SK-N-MC (cell line): ENCODE data around the gene NLRC3.

ENCODE experiments used
- DNase-seq: peaks from one replicate; pipeline ENCODE4 v3.0.0-alpha.2; 2011; ENCODE audit warnings: low read depth, low spot score
- H3K27ac ChIP-seq: fragments of 200-600 bp; sonication (generic); 2 replicates; pipeline ENCODE4 v1.5.1; 2016; ENCODE audit warnings: mixed run types
- H3K36me3 ChIP-seq: fragments of 200-600 bp; sonication (generic); 2 replicates; pipeline ENCODE4 v1.6.1; 2017; ENCODE audit warnings: antibody characterized with exemption, low read length, mixed read lengths; ENCODE audit not compliant: insufficient read depth
- H3K4me3 ChIP-seq: fragments of 200-600 bp; sonication (generic); 2 replicates; pipeline ENCODE4 v1.5.1; 2016
- H3K9ac ChIP-seq: fragments of 200-600 bp; sonication (generic); 2 replicates; pipeline ENCODE4 v1.8.0; 2017; ENCODE audit warnings: mixed run types, mixed read lengths; ENCODE audit not compliant: insufficient read length
- H3K9me3 ChIP-seq: fragments of 200-600 bp; sonication (generic); 2 replicates; pipeline ENCODE4 v1.6.1; 2017; ENCODE audit warnings: low read depth, mild to moderate bottlenecking, antibody characterized with exemption, low read length, moderate library complexity, mixed read lengths
- EZH2 ChIP-seq: fragments of 200-600 bp; sonication (generic); IDR thresholded peaks from one replicate; pipeline ENCODE4 v1.6.1; 2017; ENCODE audit warnings: antibody characterized with exemption
- FOXP2 ChIP-seq: optimal IDR thresholded peaks from 2 replicates; pipeline ENCODE3; 2011; ENCODE audit warnings: mild to moderate bottlenecking, moderate library complexity; ENCODE audit not compliant: insufficient read depth; ENCODE audit errors: extremely low read length, control extremely low read depth
- POLR2AphosphoS5 ChIP-seq: IDR thresholded peaks from 2 replicates; pipeline ENCODE4 v1.6.1; 2012; ENCODE audit warnings: mild to moderate bottlenecking, low read depth, low read length, borderline replicate concordance

Gene NLRC3

GRCh38 chr16:3564130-3564888 lies 12.9 kb downstream of the NLRC3 start:
- no peak for TF ChIP-seq POLR2AphosphoS5
- no peak for TF ChIP-seq EZH2
- TF ChIP-seq FOXP2, result no peak
- Histone ChIP-seq H3K36me3 (no peaks in the 10 kb centered on the region), H3K9me3 (no peaks in the 10 kb centered on the region), H3K4me3 (no peak overlapping the region), H3K9ac (no peak overlapping the region), H3K27ac (no peak overlapping the region)
- DNase-seq, result no peak

GRCh38 chr16:3562914-3563480 lies 14.2 kb downstream of the NLRC3 start:
- H3K4me3 ChIP-seq, result no peak overlapping the region
- H3K36me3 ChIP-seq, result no peaks in the 10 kb centered on the region
- H3K9me3 ChIP-seq, result no peaks in the 10 kb centered on the region
- H3K9ac ChIP-seq, result no peak overlapping the region
- TF ChIP-seq FOXP2 (no peak), POLR2AphosphoS5 (no peak), EZH2 (no peak)
- no peak overlapping the region for H3K27ac ChIP-seq
- no peak for DNase-seq

GRCh38 chr16:3561626-3562025 lies 15.6 kb downstream of the NLRC3 start:
- Histone ChIP-seq H3K9ac (no peak overlapping the region), H3K9me3 (no peaks in the 10 kb centered on the region), H3K4me3 (no peak overlapping the region), H3K27ac (no peak overlapping the region), H3K36me3 (no peaks in the 10 kb centered on the region)
- no peak for DNase-seq
- TF ChIP-seq POLR2AphosphoS5 (no peak), FOXP2 (no peak), EZH2 (no peak)

GRCh38 chr16:3554351-3554928 lies 22.8 kb downstream of the NLRC3 start:
- no peak for TF ChIP-seq POLR2AphosphoS5
- TF ChIP-seq FOXP2, result no peak
- TF ChIP-seq EZH2, result no peak
- H3K4me3 ChIP-seq, result no peak overlapping the region
- no peaks in the 10 kb centered on the region for H3K9me3 ChIP-seq
- no peaks in the 10 kb centered on the region for H3K36me3 ChIP-seq
- DNase-seq, result no peak
- H3K9ac ChIP-seq, result no peak overlapping the region
- no peak overlapping the region for H3K27ac ChIP-seq

- no peaks in the 10 kb centered on the region for H3K9me3 ChIP-seq
- no peak overlapping the region; the same call in 1 of the 2 replicates for H3K4me3 ChIP-seq
- H3K9ac ChIP-seq, result peak overlapping the region; percentile 37
- no peaks in the 10 kb centered on the region for H3K36me3 ChIP-seq
- TF ChIP-seq FOXP2, result no peak
- TF ChIP-seq EZH2, result no peak
- TF ChIP-seq POLR2AphosphoS5, result no peak
- no peak overlapping the region for H3K27ac ChIP-seq
- no peak for DNase-seq
Measured at GRCh38 chr16:3553138-3553923, 23.9 kb downstream of the NLRC3 start.

- Histone ChIP-seq H3K9ac (no peak overlapping the region), H3K36me3 (no peaks in the 10 kb centered on the region), H3K9me3 (no peaks in the 10 kb centered on the region), H3K4me3 (no peak overlapping the region), H3K27ac (no peak overlapping the region)
- TF ChIP-seq FOXP2 (no peak), EZH2 (no peak), POLR2AphosphoS5 (no peak)
- DNase-seq, result no peak
Measured at GRCh38 chr16:3550851-3551847, 26.1 kb downstream of the NLRC3 start.

GRCh38 chr16:3549906-3550305 lies 27.3 kb downstream of the NLRC3 start:
- Histone ChIP-seq H3K9ac (no peak overlapping the region), H3K27ac (no peak overlapping the region), H3K9me3 (no peaks in the 10 kb centered on the region), H3K4me3 (no peak overlapping the region), H3K36me3 (no peaks in the 10 kb centered on the region)
- no peak for DNase-seq
- no peak for TF ChIP-seq POLR2AphosphoS5
- no peak for TF ChIP-seq FOXP2
- no peak for TF ChIP-seq EZH2
